Chondrocyte (in vitro differentiated cells): ENCODE data around the gene SMARCD1. TPM values are rescaled to one million over a fixed set of nuclear protein-coding genes. Genes with fewer than 3 reads are reported as not detected.
"Not testable (repeated sequence)": the region's sequence is repeated elsewhere in the genome, so short reads cannot be mapped to it uniquely, and the experiment has no call there.

Experiments used
- DNase-seq: peaks from one replicate; pipeline ENCODE4 v3.0.0; 2021; ENCODE audit warnings: mixed read lengths, low spot score
- H3K27ac Mint-ChIP-seq: one replicate; pipeline ENCODE4 v1.8.0; 2021; ENCODE audit warnings: mild to moderate bottlenecking, moderate library complexity, mixed read lengths; ENCODE audit not compliant: unreplicated experiment
- H3K27me3 Mint-ChIP-seq: 2 replicates; pipeline ENCODE4 v1.8.0; 2021; ENCODE audit warnings: low read depth, mixed read lengths
- H3K36me3 Mint-ChIP-seq: 2 replicates; pipeline ENCODE4 v1.8.0; 2021; ENCODE audit warnings: low read depth, mixed read lengths
- H3K4me1 Mint-ChIP-seq: 2 replicates; pipeline ENCODE4 v1.8.0; 2021; ENCODE audit warnings: low read depth, mild to moderate bottlenecking, mixed read lengths
- H3K4me3 Mint-ChIP-seq: one replicate; pipeline ENCODE4 v1.8.0; 2021; ENCODE audit warnings: mild to moderate bottlenecking, moderate library complexity, mixed read lengths; ENCODE audit not compliant: unreplicated experiment
- H3K9me3 Mint-ChIP-seq: 2 replicates; pipeline ENCODE4 v1.8.0; 2021; ENCODE audit warnings: low read depth, mixed read lengths
- CTCF ChIP-seq: fragments of 200-600 bp; sonication (generic); IDR thresholded peaks from 2 replicates; pipeline ENCODE4 v1.5.0; 2021; ENCODE audit warnings: antibody characterized with exemption, mild to moderate bottlenecking, moderate library complexity
- total RNA-seq: library from RNA; stranded (reverse); gene quantifications from 3 replicates; pipeline ENCODE4 v1.2.1, GENCODE V29; 2021

The SMARCD1 gene
- total RNA-seq, 1 donor from 2014 or later, result 55.7 TPM

GRCh38 chr12:50145439-50145838 is 60.3 kb downstream of the SMARCD1 start:
- Mint-ChIP-seq H3K4me1 (peaks cover 12% of the 10 kb centered on the region), H3K27ac (no peak overlapping the region), H3K27me3 (no peaks in the 10 kb centered on the region), H3K9me3 (no peaks in the 10 kb centered on the region), H3K36me3 (peaks cover 7% of the 10 kb centered on the region), H3K4me3 (no peak overlapping the region)
- DNase-seq, result no peak
- no peak for TF ChIP-seq CTCF

- no peak for DNase-seq
- no peaks in the 10 kb centered on the region for H3K36me3 Mint-ChIP-seq
- no peak for TF ChIP-seq CTCF
- peaks cover 20% of the 10 kb centered on the region for H3K4me1 Mint-ChIP-seq
- H3K9me3 Mint-ChIP-seq, result no peaks in the 10 kb centered on the region
- H3K27me3 Mint-ChIP-seq, result no peaks in the 10 kb centered on the region
- H3K27ac Mint-ChIP-seq, result no peak overlapping the region
- no peak overlapping the region for H3K4me3 Mint-ChIP-seq
Measured at GRCh38 chr12:50147281-50147680, 62.1 kb downstream of the SMARCD1 start.

GRCh38 chr12:50148011-50148410 is 62.9 kb downstream of the SMARCD1 start:
- H3K27me3 Mint-ChIP-seq, H3K4me3 Mint-ChIP-seq, DNase-seq, H3K36me3 Mint-ChIP-seq, H3K9me3 Mint-ChIP-seq, H3K27ac Mint-ChIP-seq: not testable (repeated sequence)
- peaks cover 20% of the 10 kb centered on the region for H3K4me1 Mint-ChIP-seq

GRCh38 chr12:50149311-50149710 is 64.2 kb downstream of the SMARCD1 start:
- no peaks in the 10 kb centered on the region for H3K27me3 Mint-ChIP-seq
- H3K4me3 Mint-ChIP-seq, result no peak overlapping the region
- H3K36me3 Mint-ChIP-seq, result no peaks in the 10 kb centered on the region
- no peak overlapping the region for H3K27ac Mint-ChIP-seq
- DNase-seq, result no peak
- no peaks in the 10 kb centered on the region for H3K9me3 Mint-ChIP-seq
- TF ChIP-seq CTCF, result no peak
- H3K4me1 Mint-ChIP-seq, result peaks cover 20% of the 10 kb centered on the region

Other genes starting within 250 kb of the SMARCD1 start
- gene BCDIN3D, start 242.2 kb upstream of the SMARCD1 start, total RNA-seq, result 3.1 to 3.3 TPM (median 3.3 TPM) in 3 replicates
- gene FAIM2, start 181.4 kb upstream of the SMARCD1 start, total RNA-seq, result 0.47 to 1.3 TPM (median 0.74 TPM) in 3 replicates
- not detected in 3 replicates for gene AQP2, start 134.6 kb upstream of the SMARCD1 start, total RNA-seq
- gene AQP5, start 123.5 kb upstream of the SMARCD1 start, total RNA-seq, result 0.20 TPM in 1 of 3 replicates, not detected in the others
- gene AQP6, start 112.4 kb upstream of the SMARCD1 start, total RNA-seq, result not detected in 3 replicates
- 25.7 to 31.0 TPM (median 28.4 TPM) in 3 replicates for gene RACGAP1, start 59.8 kb upstream of the SMARCD1 start, total RNA-seq
- 2.5 to 4.4 TPM (median 3.9 TPM) in 3 replicates for gene ASIC1, start 27.7 kb upstream of the SMARCD1 start, total RNA-seq
- gene GPD1, start 18.7 kb downstream of the SMARCD1 start, total RNA-seq, result 0.46 TPM in 1 of 3 replicates, not detected in the others
- 37.8 to 53.1 TPM (median 44.7 TPM) in 3 replicates for gene COX14, start 26.9 kb downstream of the SMARCD1 start, total RNA-seq
- gene CERS5, start 82.0 kb downstream of the SMARCD1 start, total RNA-seq, result 77.2 to 81.3 TPM (median 80.9 TPM) in 3 replicates
- gene LIMA1, start 198.2 kb downstream of the SMARCD1 start, total RNA-seq, result 90.3 to 120 TPM (median 114 TPM) in 3 replicates